ENCODE data around the gene PPIP5K2. TPM values are rescaled to one million over a fixed set of nuclear protein-coding genes. Genes with fewer than 3 reads are reported as not detected.
A peak's percentile ranks its signal among the peaks of the same experiment; 100 is the strongest.

PPIP5K2 gene
- total RNA-seq, 6 experiments from 2014 or later: 54.9 to 75.2 (median 61.2) TPM

- TF ChIP-seq CTCF (IDR thresholded peaks at IDR 0.05): no peak
- H3K9me3 Mint-ChIP-seq: no peaks in the 10 kb centered on the region
- H3K4me1 Mint-ChIP-seq (ENCODE audit: low read depth): peaks cover 29% of the 10 kb centered on the region
- H3K36me3 Mint-ChIP-seq (ENCODE audit: low read depth): peaks cover 8% of the 10 kb centered on the region
- peaks cover 2% of the 10 kb centered on the region; the same call in 1 of the 2 replicates for H3K27me3 Mint-ChIP-seq (ENCODE audit: insufficient read depth)
- no peak for DNase-seq
- peak overlapping the region; percentile 95 for H3K4me3 Mint-ChIP-seq
- peak overlapping the region; percentile 99 for H3K27ac Mint-ChIP-seq
These were observed 603 bp downstream of the PPIP5K2 start for GRCh38 chr5:103120607-103121200.

- Mint-ChIP-seq H3K27me3 (ENCODE audit: insufficient read depth) (peaks cover 2% of the 10 kb centered on the region; the same call in 1 of the 2 replicates), H3K9me3 (no peaks in the 10 kb centered on the region), H3K27ac (no peak overlapping the region), H3K4me1 (ENCODE audit: low read depth) (peaks cover 38% of the 10 kb centered on the region), H3K4me3 (peak overlapping the region; percentile 95), H3K36me3 (ENCODE audit: low read depth) (peaks cover 8% of the 10 kb centered on the region)
- DNase-seq: no peak
- TF ChIP-seq CTCF (IDR thresholded peaks at IDR 0.05): no peak
These were observed 2.1 kb downstream of the PPIP5K2 start for GRCh38 chr5:103122242-103122641.

- TF ChIP-seq CTCF (IDR thresholded peaks at IDR 0.05): no peak
- Mint-ChIP-seq H3K4me3 (no peak overlapping the region), H3K27ac (no peak overlapping the region), H3K36me3 (ENCODE audit: low read depth) (peaks cover 8% of the 10 kb centered on the region), H3K27me3 (ENCODE audit: insufficient read depth) (no peaks in the 10 kb centered on the region; the same call in 1 of the 2 replicates), H3K9me3 (no peaks in the 10 kb centered on the region), H3K4me1 (ENCODE audit: low read depth) (peaks cover 31% of the 10 kb centered on the region)
- no peak for DNase-seq
These were observed 6.5 kb downstream of the PPIP5K2 start for GRCh38 chr5:103126557-103126956.

- Mint-ChIP-seq H3K4me3 (no peak overlapping the region), H3K4me1 (ENCODE audit: low read depth) (peaks cover 23% of the 10 kb centered on the region), H3K9me3 (no peaks in the 10 kb centered on the region), H3K27ac (no peak overlapping the region), H3K27me3 (ENCODE audit: insufficient read depth) (no peaks in the 10 kb centered on the region; the same call in 1 of the 2 replicates), H3K36me3 (ENCODE audit: low read depth) (peaks cover 8% of the 10 kb centered on the region)
- DNase-seq: no peak
- no peak for TF ChIP-seq CTCF (IDR thresholded peaks at IDR 0.05)
These were observed 7.3 kb downstream of the PPIP5K2 start for GRCh38 chr5:103127292-103127817.

GRCh38 chr5:103128202-103128601 is 8.1 kb downstream of the PPIP5K2 start:
- Mint-ChIP-seq H3K36me3 (ENCODE audit: low read depth) (peaks cover under 1% of the 10 kb centered on the region; the same call in 1 of the 2 replicates), H3K4me1 (ENCODE audit: low read depth) (peaks cover 15% of the 10 kb centered on the region), H3K9me3 (no peaks in the 10 kb centered on the region), H3K27ac (no peak overlapping the region), H3K27me3 (ENCODE audit: insufficient read depth) (no peaks in the 10 kb centered on the region; the same call in 1 of the 2 replicates), H3K4me3 (no peak overlapping the region)
- DNase-seq: no peak
- no peak for TF ChIP-seq CTCF (IDR thresholded peaks at IDR 0.05)

Measured in HFFc6 (cell line).